ENCODE measurements around the gene DMRT2.

DNA sequence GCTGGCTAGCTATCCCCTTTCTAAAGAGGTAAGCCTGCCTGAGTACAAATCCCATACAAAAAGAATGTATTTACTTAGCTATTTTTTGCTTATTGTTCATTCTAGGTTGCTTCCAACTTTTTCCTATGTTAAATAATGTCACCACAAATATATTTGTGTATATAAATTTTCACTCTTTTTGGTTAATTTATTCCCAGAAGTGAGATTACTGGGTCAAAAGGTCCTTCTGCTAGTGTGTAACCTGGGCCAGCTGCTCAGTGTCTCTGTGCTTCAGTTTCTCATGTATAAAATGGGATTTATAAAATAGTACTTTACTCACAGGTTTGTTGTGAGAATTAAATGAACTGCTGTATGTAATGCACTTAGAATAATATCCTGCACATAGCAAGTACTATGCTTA is 23.9 kb upstream of the DMRT2 start:
- TF ChIP-seq TEAD4 (IDR thresholded peaks at IDR 0.05) (no peak), TAF1 (IDR thresholded peaks at IDR 0.05; ENCODE audit: low read depth) (no peak)
- TF ChIP-seq, protein P1, sequence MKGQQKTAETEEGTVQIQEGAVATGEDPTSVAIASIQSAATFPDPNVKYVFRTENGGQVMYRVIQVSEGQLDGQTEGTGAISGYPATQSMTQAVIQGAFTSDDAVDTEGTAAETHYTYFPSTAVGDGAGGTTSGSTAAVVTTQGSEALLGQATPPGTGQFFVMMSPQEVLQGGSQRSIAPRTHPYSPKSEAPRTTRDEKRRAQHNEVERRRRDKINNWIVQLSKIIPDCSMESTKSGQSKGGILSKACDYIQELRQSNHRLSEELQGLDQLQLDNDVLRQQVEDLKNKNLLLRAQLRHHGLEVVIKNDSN (IDR thresholded peaks at IDR 0.05), result no peak
